Astrocyte of the cerebellum (primary cell): ENCODE data around the gene THYN1.

Source experiments
- DNase-seq: peaks from one replicate; pipeline ENCODE4 v3.0.0-alpha.2; 2011; ENCODE audit warnings: low read depth
- H3K4me3 ChIP-seq: 2 replicates; pipeline ENCODE4 v1.5.1; 2011; ENCODE audit warnings: mild to moderate bottlenecking, low read depth, low read length, moderate library complexity
- CTCF ChIP-seq: IDR thresholded peaks from 2 replicates; pipeline ENCODE4 v1.5.1; 2012; ENCODE audit warnings: low read length, low read depth, moderate library complexity, mild to moderate bottlenecking; ENCODE audit errors: missing control alignments
- in situ Hi-C: cut with HindIII; loops from 2 replicates; pipeline ENCODE4 v1.10.0; 2017; ENCODE audit warnings: low sequenced_read_pairs

THYN1 gene

DNA sequence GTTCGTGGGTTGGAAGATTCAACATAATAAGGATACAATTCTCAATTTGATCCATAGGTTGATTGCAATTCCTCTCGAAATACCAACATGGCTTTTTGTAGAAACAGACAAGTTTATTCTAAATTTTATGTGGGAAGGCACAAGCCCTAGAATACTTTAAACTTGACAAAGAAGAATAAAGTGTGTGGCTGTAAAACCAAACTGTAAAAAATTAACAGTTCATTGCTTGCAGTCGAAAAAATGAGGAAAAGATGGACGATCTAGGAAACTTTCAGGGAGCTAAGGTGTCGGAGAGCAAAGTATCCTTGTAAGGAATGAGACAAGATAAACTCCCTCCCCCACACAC lies 22.0 kb upstream of the THYN1 start:
- no peak for DNase-seq
- no peak overlapping the region for H3K4me3 ChIP-seq
- TF ChIP-seq CTCF: no peak

DNA sequence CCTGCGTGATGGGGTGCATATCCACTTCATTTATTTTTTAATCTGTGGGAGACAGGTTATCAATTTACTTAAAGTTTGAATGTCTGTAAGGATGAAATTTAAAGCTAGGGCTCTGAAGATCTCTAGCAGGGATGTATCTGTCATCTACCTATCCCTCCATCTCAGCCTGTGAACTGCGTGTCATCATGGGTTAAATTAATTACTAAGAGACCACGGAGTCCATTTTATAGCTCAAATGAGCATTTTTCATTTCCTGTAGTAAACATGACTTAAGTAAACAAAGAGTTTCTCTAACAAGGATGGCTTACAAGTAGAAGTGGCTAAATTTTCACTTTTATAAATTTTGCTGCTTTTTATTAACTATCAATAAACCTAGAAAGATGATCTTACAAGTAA lies 20.2 kb upstream of the THYN1 start:
- no peak for TF ChIP-seq CTCF
- no peak overlapping the region for H3K4me3 ChIP-seq
- no peak for DNase-seq
- in situ Hi-C loops: no loop called here

More for the DNA sequence above, 22.0 kb upstream of the THYN1 start:
- in situ Hi-C loops: no loop called here

DNA sequence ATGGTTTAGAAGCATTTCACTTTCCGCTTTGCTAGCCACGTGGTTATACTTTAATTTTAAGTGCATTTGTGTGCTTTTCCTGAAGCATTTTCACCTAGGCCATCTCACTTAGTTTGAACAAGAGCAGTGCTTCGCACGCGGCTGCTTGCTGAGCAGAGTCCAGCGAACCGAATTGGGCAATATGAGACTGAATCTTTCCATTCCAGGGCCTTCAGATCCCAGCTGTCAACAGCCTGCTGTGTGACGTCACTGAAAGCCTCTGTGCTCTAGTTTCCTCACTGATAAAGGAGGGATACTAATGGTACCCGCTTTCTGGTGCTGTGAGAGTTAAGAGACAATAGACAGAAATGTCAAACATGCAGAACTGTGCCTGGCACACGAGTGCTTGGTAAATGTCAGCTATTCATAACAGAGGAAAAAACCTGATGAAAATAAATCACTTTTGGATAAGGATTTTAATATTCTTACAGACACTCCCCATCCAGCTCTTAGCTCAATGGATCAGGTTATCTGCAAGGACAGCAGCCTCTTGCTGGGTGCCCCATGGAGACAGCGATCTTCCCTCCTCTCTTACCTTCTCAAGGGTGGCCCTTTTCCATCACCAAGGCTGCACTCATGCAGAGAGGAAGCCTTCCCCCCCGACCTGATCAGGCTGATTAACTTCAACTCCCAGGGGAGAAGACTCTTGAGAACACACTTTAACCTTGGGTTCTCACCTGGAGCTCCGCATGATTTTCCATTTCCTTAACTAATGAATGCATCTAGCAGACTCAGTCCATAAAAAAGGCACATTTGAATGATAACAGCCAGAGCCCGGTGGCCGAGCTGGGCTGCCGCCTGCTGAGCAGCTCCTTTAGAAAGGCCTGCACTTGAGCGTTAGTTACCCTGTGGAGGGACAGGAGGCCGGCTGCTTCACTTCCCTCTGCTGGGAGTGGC lies 19.5 kb upstream of the THYN1 start:
- no peak for DNase-seq
- in situ Hi-C loops: no loop called here

DNA sequence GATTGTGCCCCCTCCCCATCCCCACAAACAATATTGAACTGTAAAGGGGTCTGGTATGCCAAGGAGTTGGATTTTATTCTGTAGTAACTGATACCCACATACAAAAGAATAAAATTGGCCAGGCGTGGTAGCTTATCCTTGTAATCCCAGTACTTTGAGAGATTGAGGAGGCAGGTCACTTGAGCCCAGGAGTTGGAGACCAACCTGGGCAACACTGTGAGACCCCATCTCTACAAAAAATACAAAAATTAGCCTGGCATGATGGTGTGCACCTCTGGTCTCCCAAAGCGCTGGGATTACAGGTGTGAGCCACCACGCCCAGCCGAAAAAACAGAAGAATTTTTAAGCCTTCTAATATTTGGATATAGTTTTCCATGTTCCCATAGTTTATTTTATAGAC lies 18.8 kb upstream of the THYN1 start:
- in situ Hi-C loops: no loop called here
- no peak overlapping the region for H3K4me3 ChIP-seq
- no peak for DNase-seq
- TF ChIP-seq CTCF: no peak

More for the DNA sequence above, 19.5 kb upstream of the THYN1 start:
- TF ChIP-seq CTCF: no peak
- no peak overlapping the region for H3K4me3 ChIP-seq

- no peak overlapping the region for H3K4me3 ChIP-seq
- no peak for DNase-seq
- peak; percentile 26 for TF ChIP-seq CTCF
- in situ Hi-C loops: no loop called here
These were observed 17.1 kb upstream of the THYN1 start for GRCh38 chr11:134270250-134270714.

GRCh38 chr11:134267966-134268365 lies 14.8 kb upstream of the THYN1 start:
- TF ChIP-seq CTCF: no peak
- no peak overlapping the region for H3K4me3 ChIP-seq
- no peak for DNase-seq
- in situ Hi-C loops: no loop called here
